Lower leg skin (tissue), 3 donors: ENCODE data around the gene AMBRA1.

Experiments
- POLR2A ChIP-seq, 2 donors: fragments of 450-650 bp; IDR thresholded peaks; one replicate each; pipeline ENCODE4 v1.6.1; 2016 to 2017; ENCODE audit warnings: antibody characterized with exemption in 2 of 2, mild to moderate bottlenecking in 1 of 2, moderate library complexity in 1 of 2
- TF ChIP-seq, protein P1 (sequence below), 3 donors: fragments of 450-650 bp; IDR thresholded peaks; one replicate each; pipeline ENCODE4 v1.5.1; 2016; ENCODE audit warnings: antibody characterized with exemption in 3 of 3, mild to moderate bottlenecking in 3 of 3, moderate library complexity in 2 of 3

DNA sequence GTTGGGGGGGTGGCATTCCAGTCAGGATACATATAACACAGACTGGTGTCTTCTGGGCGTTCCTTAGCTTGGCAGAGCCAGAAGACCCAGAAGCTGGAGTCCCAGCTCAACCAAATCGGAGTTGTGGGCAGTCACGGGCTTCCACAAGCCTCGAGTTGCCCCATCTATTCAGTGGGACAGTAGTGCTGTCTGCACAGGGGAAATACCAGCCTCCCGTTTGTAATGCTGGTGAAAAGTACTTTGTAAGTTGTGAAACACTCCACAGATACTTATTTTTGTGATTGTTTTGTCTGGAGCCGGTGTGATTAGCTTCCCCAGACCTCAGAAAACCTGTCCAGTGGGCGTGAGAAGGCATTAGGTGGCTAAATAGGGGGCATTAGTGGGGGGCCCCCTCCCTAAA is 232.9 kb downstream of the AMBRA1 start:
- TF ChIP-seq, protein P1, sequence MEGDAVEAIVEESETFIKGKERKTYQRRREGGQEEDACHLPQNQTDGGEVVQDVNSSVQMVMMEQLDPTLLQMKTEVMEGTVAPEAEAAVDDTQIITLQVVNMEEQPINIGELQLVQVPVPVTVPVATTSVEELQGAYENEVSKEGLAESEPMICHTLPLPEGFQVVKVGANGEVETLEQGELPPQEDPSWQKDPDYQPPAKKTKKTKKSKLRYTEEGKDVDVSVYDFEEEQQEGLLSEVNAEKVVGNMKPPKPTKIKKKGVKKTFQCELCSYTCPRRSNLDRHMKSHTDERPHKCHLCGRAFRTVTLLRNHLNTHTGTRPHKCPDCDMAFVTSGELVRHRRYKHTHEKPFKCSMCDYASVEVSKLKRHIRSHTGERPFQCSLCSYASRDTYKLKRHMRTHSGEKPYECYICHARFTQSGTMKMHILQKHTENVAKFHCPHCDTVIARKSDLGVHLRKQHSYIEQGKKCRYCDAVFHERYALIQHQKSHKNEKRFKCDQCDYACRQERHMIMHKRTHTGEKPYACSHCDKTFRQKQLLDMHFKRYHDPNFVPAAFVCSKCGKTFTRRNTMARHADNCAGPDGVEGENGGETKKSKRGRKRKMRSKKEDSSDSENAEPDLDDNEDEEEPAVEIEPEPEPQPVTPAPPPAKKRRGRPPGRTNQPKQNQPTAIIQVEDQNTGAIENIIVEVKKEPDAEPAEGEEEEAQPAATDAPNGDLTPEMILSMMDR (IDR thresholded peaks at IDR 0.05) = no peak
- no peak for TF ChIP-seq POLR2A (IDR thresholded peaks at IDR 0.05)
